ENCODE data around the gene FFAR3. TPM values are rescaled to one million over a fixed set of nuclear protein-coding genes. Genes with fewer than 3 reads are reported as not detected.

FFAR3 gene
- total and polyA plus RNA-seq, 2 of the 8 experiments (the other 6 are each of a cell fraction or from before 2014, with no cell fraction given): not detected

GRCh38 chr19:35332817-35333216 lies 25.4 kb upstream of the FFAR3 start:
- ChIA-PET CTCF (ENCODE audit: partially characterized antibody) (interaction anchor here (0.8 to 2.2 kb wide), 9 partner anchors 14 to 289 kb away, joined by 3 to 7 read pairs (median 4); partner anchors contain the start of gene FFAR3), POLR2A (ENCODE audit: partially characterized antibody) (interaction anchor here (1.4 kb wide), 1 partner anchor 11 kb away, joined by 4 read pairs; no protein-coding TSS in a partner anchor)
- H3K4ac ChIP-seq (replicated peaks; ENCODE audit: insufficient read length, low read depth, low read length): no peak overlapping the region
- no peaks in the 10 kb centered on the region for H3K23me2 ChIP-seq (ENCODE audit: low read depth, low read length)
- H3K4me3 ChIP-seq (ENCODE audit: extremely low read depth in 1 of 4, insufficient read depth in 2 of 4, low read depth in 3 of 4, low read length in 4 of 4): no peak overlapping the region
- no peak overlapping the region for H2BK15ac ChIP-seq (ENCODE audit: low read length)
- no peak overlapping the region for H2BK120ac ChIP-seq (replicated peaks; ENCODE audit: low read depth, low read length)
- H3K4me1 ChIP-seq (replicated peaks in 1 of 4; ENCODE audit: control insufficient read depth in 3 of 4, insufficient read depth in 4 of 4, low read length in 3 of 4): no peaks in the 10 kb centered on the region; a peak in 1 of 7 replicates
- H2BK12ac ChIP-seq (ENCODE audit: low read depth, low read length): no peak overlapping the region
- no peak overlapping the region for H3K27ac ChIP-seq (ENCODE audit: low read depth, low read length)
- 78% methylated on average over 12 of the region's 12 CpGs; no CpG with 5 or more reads in 1 of the 2 experiments for WGBS, 2 experiments (ENCODE audit: extremely low coverage in 1 of 2, insufficient coverage in 1 of 2, insufficient read length in 1 of 2, insufficient replicate concordance in 2 of 2, low coverage in 1 of 2, low lambda C conversion rate in 2 of 2, missing lambda C conversion rate in 1 of 2)
- H3K4me2 ChIP-seq (ENCODE audit: insufficient read depth in 1 of 2, low read depth in 2 of 2, low read length in 2 of 2): no peak overlapping the region
- no peak overlapping the region for H2AK5ac ChIP-seq (ENCODE audit: low read depth, low read length)
- H3K9ac ChIP-seq (replicated peaks in 1 of 4; ENCODE audit: extremely low read depth in 1 of 4, low read depth in 3 of 4, low read length in 3 of 4): no peak overlapping the region
- H3K36me3 ChIP-seq (ENCODE audit: control insufficient read depth in 2 of 4, insufficient read depth in 4 of 4, low read length in 3 of 4): no peaks in the 10 kb centered on the region
- no peak overlapping the region for H2BK5ac ChIP-seq (ENCODE audit: low read depth, low read length)
- H4K20me1 ChIP-seq (replicated peaks in 1 of 2; ENCODE audit: control insufficient read depth in 1 of 2, insufficient read depth in 2 of 2, low read length in 2 of 2): no peaks in the 10 kb centered on the region
- H3K56ac ChIP-seq (replicated peaks; ENCODE audit: insufficient read length, low read depth, low read length): no peak overlapping the region
- TF ChIP-seq ATF3 (IDR thresholded peaks at IDR 0.05; ENCODE audit: insufficient read depth, low read depth, low read length) (no peak), CBX5 (IDR thresholded peaks at IDR 0.05; ENCODE audit: low read depth, low read length) (no peak), SUZ12 (IDR thresholded peaks at IDR 0.05; ENCODE audit: low read length) (no peak), SIN3A (conservative IDR thresholded peaks at IDR 0.05 in 1 of 2, IDR thresholded peaks at IDR 0.05 in 1 of 2; ENCODE audit: low read depth in 1 of 2, low read length in 2 of 2) (no peak), EGR1 (IDR thresholded peaks at IDR 0.05; ENCODE audit: borderline replicate concordance, low read depth, low read length) (no peak), GABPA (IDR thresholded peaks at IDR 0.05; ENCODE audit: borderline replicate concordance, insufficient read depth, low read length) (no peak), SP4 (IDR thresholded peaks at IDR 0.05; ENCODE audit: low read length) (no peak), CEBPB (IDR thresholded peaks at IDR 0.05; ENCODE audit: low read depth, low read length) (no peak)
- no peak overlapping the region for H4K5ac ChIP-seq (ENCODE audit: insufficient read length, low read depth, low read length)
- H3K23ac ChIP-seq (ENCODE audit: insufficient read length): no peak overlapping the region
- no peaks in the 10 kb centered on the region for H3K79me1 ChIP-seq (ENCODE audit: low read depth, low read length)
- H3K14ac ChIP-seq (ENCODE audit: insufficient read length): no peak overlapping the region
- no peaks in the 10 kb centered on the region for H3K27me3 ChIP-seq (replicated peaks in 1 of 4; ENCODE audit: control insufficient read depth in 3 of 4, extremely low read depth in 1 of 4, insufficient read depth in 3 of 4, low read length in 3 of 4)
- FAIRE-seq (no peak), DNase-seq (ENCODE audit: low read depth in 1 of 2, low spot score in 2 of 2) (no peak)
- no peak overlapping the region for H2AFZ ChIP-seq (ENCODE audit: low read length)
- H4K91ac ChIP-seq (replicated peaks; ENCODE audit: insufficient read length, low read length): no peak overlapping the region
- no peak overlapping the region for H3K18ac ChIP-seq (ENCODE audit: extremely low read depth, low read length)
- H2BK20ac ChIP-seq (ENCODE audit: low read length): no peak overlapping the region
- H4K8ac ChIP-seq (ENCODE audit: extremely low read depth, insufficient read depth, low read length): no peak overlapping the region
- no peaks in the 10 kb centered on the region for H3K9me3 ChIP-seq (ENCODE audit: insufficient read depth in 2 of 2, low read depth in 1 of 2, low read length in 1 of 2)
- no peaks in the 10 kb centered on the region for H3K79me2 ChIP-seq (ENCODE audit: control insufficient read depth in 1 of 2, insufficient read depth in 2 of 2, low read length in 2 of 2)

Measured in H1 (cell line).